HG03159 (cell line): Measurements from ENCODE around the gene LRRC3B.

Source experiments
- ATAC-seq: cut with Tn5 transposase; IDR thresholded peaks from one replicate; pipeline ENCODE4 v1.9.1; 2021; ENCODE audit warnings: mild to moderate bottlenecking, moderate library complexity; ENCODE audit not compliant: unreplicated experiment

The LRRC3B gene

DNA sequence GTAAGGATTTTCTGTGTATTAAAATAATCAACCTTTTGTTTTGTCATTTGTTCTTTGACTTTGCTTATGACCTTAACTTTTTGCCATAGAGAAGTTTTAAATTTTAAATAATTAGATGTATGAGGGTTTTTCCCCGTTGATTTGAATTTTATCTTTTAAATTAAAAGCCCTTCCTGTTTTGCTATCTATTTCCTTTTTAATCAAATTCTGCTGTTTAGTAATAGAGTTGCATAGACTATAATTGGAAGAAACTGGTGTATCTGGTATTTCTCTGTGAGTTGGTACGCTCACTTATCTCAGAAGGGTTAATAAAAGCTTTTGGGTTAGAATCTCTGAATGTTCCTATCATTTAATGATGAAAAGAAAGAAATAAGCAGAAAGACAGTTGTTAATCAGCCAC, 82.2 kb downstream of the LRRC3B start:
- no peak for ATAC-seq

DNA sequence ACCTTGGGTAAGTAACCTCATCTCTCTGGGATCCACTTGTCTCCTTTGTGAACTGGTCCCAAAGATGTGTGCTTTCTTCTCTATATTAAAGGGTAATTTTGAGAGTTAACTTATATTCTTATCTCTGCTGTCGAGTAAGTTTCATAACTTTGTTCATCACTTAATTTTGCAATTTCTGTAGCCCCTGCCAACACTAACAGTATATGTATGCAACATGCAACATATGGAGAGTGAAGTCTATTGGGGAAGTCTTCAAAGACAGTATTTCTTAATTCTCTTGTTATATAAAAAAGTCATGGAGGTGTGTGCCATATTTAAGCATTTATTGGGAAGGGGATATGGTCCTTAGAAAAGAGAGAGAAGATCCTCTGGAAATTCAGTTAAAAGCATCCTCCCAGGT, 85.9 kb downstream of the LRRC3B start:
- no peak for ATAC-seq

DNA sequence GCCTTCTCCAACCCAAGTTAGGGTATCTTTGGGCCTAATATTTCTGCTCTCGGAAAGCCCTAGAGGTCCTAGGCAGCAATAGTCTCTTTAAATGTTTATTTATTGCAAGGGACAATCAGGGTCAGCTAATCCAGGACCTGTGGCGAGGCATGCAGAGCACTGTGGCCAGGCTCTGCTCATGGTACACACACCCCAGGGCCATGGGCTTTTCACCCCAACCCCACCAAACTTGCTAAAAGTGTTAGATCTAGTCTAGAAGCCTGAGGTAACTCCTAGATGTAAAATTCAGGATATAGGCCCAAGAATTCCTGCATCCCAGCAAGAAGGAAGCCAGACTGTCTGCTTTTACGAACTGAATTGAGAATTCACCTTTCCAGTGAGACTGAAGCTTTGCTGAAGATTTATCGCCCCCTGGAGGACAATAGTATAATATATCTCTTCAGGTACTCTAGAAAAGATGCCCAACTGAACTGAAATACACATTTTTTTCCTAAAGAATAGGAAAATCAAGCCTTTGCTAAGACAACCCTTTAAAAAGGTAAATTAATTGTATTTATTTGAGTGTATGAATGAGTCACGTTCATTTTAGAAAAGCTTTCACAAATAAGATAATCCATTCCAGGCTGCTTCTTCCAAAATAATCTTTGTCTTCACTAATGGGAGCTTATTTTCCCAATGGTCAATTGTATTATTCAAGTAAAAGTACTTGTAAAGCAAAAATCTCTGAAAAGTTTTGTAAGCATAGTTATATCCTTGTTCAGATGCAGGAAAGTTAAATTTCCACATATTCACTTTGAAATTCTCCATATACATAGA, 89.8 kb downstream of the LRRC3B start:
- peak; percentile 87 for ATAC-seq

DNA sequence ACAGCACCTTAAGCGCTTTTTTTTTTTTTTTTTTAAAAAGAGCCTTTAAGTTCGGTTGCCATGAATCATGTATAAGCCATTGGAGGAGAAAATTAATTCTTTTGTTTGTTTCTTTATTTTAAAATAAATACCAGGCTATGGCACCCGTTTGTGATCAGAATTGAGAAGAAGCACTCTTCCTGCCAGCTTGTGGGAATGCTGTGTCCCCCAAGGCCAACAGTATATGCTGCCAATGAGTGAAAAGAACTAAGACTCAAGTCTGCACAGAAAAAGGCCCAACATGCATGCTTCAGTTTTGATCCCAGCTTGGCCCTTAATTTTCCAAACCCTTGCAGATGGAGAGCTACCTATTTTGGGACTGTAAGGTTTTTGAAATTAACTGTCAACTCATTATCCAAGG, 90.5 kb downstream of the LRRC3B start:
- no peak for ATAC-seq

DNA sequence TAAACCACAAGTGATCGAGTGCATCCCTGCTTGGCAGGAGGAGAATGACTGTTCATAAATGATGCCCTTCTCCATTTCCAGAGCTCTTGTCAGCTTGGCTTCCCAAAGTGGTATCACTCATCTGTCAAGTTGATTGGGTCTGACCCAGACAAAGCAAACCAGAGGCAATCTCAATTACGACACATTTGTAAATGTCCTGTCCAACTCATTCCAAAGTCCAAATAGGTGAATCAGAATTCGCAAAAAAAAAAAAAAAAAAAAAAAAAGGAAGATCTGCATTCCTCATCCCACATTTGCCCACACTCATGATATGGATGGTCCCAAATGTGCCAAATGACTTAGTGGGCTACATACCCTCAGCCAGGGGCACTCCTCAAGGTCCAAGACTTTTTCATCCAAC, 91.9 kb downstream of the LRRC3B start:
- no peak for ATAC-seq

DNA sequence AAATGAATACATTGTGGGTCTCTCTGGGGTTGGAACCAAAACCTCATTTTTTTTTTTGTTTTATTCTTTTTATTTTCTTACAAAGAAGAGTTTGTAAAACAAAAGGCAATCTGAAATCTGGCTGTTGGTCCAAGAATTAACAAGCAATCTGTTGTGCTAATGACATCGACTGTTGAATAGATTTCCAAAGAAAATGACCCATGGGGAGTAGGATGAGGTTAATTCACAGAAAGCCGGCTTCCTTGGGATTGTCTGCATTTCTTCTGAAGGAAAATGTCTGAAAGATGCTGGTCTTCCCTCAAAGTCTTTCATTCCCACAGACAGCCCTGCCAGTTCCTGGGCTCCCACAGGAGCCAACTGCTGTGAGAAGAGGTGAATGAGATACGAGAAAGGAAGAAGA, 92.9 kb downstream of the LRRC3B start:
- no peak for ATAC-seq

DNA sequence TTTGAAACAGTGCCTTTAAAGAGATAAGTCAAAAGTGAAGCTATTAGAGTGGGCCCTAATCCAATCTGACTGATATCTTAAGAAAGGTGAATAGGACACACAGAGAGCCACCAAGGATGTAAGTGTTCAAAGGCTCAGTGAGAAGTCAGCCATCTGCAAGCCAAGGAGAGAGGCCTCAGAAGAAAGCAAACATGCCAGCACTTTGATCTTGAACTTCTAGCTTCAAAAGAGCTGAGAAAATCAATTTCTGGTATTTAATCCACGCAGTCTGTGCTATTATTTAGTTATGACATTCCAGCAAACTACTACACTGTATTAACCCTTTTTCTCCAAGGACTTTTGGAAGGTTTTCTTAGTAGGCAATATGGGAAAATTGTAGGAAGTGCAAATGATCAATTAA, 95.7 kb downstream of the LRRC3B start:
- ATAC-seq: no peak

DNA sequence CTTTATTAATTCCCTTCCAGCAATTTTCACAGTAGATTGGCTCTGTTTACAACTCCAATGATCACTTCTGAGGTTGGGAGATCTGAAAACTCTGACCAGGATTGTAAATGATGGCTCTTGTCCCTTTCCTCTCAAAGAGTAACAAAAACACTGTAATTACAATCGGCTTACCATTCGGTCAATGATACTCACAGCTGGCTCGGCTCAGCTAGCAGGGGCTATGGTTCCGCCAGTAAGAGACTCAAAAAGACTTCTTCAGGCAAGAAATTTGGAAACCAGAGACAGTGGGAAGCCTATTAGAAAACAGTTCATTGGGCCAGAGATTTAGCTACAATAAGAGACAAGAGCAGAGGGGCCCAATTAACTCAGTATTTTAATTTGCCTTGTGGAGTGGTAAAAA, 96.6 kb downstream of the LRRC3B start:
- no peak for ATAC-seq

DNA sequence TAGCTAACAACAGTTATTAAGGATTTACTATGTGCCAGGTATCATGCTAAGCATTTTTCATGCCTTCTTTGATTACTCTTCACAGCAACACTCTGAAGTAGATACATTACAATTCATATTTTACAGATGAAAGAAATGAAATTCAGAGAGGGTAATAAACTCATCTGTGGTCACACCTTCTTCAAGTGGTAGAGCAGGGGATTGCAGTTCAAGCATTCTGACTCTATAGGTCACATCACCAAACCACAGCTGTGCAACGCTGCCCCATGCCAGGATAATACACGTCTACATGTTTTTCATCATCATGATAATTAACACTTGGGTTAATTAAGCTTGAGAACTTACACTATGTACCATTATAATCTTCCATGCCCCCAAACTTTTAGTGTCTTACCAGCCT, 98.5 kb downstream of the LRRC3B start:
- ATAC-seq: no peak

DNA sequence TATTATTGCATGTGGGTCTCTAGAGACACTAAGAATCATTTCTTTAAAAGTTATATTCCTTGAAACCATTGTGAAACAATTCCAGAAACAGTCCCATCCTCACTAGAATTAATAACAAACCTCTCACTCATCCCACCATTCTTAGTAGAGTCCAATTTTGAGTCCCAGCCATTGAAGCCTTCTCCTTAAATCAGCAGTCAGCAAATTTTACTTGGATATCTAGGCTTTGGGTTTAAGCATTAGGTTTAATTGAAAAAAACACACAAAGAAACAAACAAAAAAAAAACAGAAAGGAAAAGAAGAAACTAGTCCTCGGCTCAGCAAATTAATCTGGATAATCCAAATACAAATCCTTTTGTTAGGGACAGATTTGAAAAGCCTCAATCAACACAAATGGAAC, 109.3 kb downstream of the LRRC3B start:
- ATAC-seq: no peak

DNA sequence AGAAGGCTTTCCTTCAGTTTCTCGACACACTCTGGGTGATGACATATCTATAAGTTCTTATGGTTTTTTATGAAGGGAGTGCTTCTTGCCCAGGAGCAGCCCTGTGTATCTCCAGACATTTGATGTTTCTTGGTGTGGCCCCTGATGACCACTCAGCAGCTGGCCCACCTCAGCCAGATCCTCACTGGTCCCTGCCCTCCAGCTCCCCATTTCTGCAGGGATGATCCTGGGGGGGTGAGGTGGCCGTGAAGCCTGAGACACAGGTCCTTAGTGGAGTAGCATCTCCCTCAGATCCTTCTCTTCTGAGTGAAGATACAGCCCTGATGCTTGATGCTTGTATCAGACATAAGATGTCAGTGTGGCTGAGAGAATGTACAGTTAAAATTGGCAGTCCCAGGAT, 127.7 kb downstream of the LRRC3B start:
- ATAC-seq: no peak

DNA sequence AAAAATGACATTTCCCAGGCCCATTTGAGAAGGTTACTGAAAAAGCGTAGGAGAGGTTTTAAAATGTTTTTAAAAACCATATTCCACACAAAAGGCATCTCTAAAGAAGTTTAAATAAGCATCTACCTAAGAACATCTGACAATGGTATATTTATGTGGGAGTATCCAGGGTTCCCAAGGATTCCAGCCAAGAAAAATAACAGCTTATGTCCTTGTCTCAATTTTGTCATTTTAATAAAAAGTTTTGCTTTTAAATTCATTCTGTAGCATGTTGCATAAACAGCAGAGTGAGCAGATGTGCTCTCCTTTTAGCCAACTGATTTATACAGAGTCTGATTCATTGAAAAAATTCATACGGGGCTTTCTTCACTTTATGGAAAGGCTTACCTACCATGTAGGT, 129.9 kb downstream of the LRRC3B start:
- no peak for ATAC-seq

DNA sequence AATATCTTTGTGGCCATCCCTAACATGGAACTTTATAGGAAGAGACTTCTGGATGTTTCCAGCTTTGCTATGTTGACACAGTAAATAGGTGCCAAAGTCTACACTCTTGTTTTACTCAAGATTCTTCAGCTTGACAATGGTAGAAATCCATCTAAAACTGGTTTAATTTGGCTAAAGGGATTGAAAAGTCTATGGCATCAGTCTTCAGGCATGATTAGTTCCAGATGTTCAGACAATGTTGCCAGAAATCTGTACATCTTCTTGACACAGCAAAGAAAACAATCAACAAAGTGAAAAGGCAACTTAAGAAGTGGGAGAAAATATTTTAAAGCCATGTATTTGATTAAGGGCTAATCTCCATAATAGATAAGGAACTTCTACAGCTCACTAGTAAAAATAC, 130.5 kb downstream of the LRRC3B start:
- no peak for ATAC-seq

DNA sequence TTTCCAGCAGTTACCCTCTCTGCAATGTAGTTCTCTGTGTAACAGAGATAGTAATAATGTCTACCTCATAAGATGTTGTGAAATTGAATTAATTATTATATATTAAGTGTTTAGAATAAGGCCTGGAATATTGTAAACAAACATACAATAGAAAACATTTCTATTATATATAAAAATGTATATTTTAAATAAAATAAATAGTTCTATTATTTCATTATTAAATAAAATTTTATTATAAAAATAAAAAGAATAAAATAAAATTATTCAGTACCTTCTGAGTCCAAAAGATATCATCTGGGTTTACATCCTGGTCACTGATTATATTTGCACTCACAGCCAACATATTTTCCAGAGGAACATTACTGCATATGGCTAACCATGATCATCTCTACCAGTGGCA, 135.4 kb downstream of the LRRC3B start:
- no peak for ATAC-seq
